Right lung (tissue), 5 donors: ENCODE measurements around the gene HYI. TPM values are rescaled to one million over a fixed set of nuclear protein-coding genes. Genes with fewer than 3 reads are reported as not detected.
A peak's percentile ranks its signal among the peaks of the same experiment; 100 is the strongest.
"Not testable (repeated sequence)": the region's sequence is repeated elsewhere in the genome, so short reads cannot be mapped to it uniquely, and the experiment has no call there.

Source experiments
- DNase-seq, 2 donors: peaks; one replicate each; pipeline ENCODE4 v3.0.0-alpha.2; 2013
- polyA plus RNA-seq, 5 donors: library from polyadenylated mRNA; unstranded; fragments of 120-200 nt; gene quantifications; one replicate each; pipeline versions ENCODE4 v1.2.1 to v1.2.3, GENCODE V29; 2013; ENCODE audit warnings: inconsistent platforms in 1 of 5, low replicate concordance in 1 of 5; ENCODE audit not compliant: insufficient read length in 5 of 5, insufficient read depth in 1 of 5

The HYI gene
- polyA plus RNA-seq, 5 donors = 43.8 to 55.9 (median 47.0) TPM

GRCh38 chr1:43469932-43470331 lies 16.2 kb upstream of the HYI start:
- no peak for DNase-seq

GRCh38 chr1:43468414-43468813 lies 14.7 kb upstream of the HYI start:
- no peak for DNase-seq

GRCh38 chr1:43466403-43466802 lies 12.7 kb upstream of the HYI start:
- no peak for DNase-seq

- DNase-seq = no peak
Measured at GRCh38 chr1:43465505-43466067, 11.9 kb upstream of the HYI start.

GRCh38 chr1:43464681-43465504 lies 11.2 kb upstream of the HYI start:
- no peak for DNase-seq

GRCh38 chr1:43463479-43463878 lies 9.7 kb upstream of the HYI start:
- DNase-seq = no peak

- DNase-seq = no peak
Measured at GRCh38 chr1:43460988-43461693, 7.4 kb upstream of the HYI start.

- DNase-seq = not testable (repeated sequence)
Measured at GRCh38 chr1:43458379-43458778, 4.6 kb upstream of the HYI start.

- DNase-seq = no peak
Measured at GRCh38 chr1:43455213-43455889, 1.6 kb upstream of the HYI start.

GRCh38 chr1:43454270-43455011 lies 710 bp upstream of the HYI start:
- peak; percentile 59 to 60 for DNase-seq

- no peak for DNase-seq
Measured at GRCh38 chr1:43452789-43453441, 816 bp downstream of the HYI start.

GRCh38 chr1:43451701-43452532 lies 1.8 kb downstream of the HYI start:
- no peak for DNase-seq

GRCh38 chr1:43451157-43451591 lies 2.6 kb downstream of the HYI start:
- no peak for DNase-seq

- no peak for DNase-seq
Measured at GRCh38 chr1:43450251-43450941, 3.3 kb downstream of the HYI start.

GRCh38 chr1:43449708-43450069 lies 4.0 kb downstream of the HYI start:
- no peak for DNase-seq

- DNase-seq = no peak
Measured at GRCh38 chr1:43448955-43449707, 4.6 kb downstream of the HYI start.

GRCh38 chr1:43447891-43448708 lies 5.6 kb downstream of the HYI start:
- no peak for DNase-seq
